Astrocyte of the spinal cord (primary cell): ENCODE data around the gene TAPBPL.
"Not testable (repeated sequence)": the region's sequence is repeated elsewhere in the genome, so short reads cannot be mapped to it uniquely, and the experiment has no call there.

Experiments
- DNase-seq: peaks from one replicate; pipeline ENCODE4 v3.0.0; 2011; ENCODE audit warnings: low read depth, low spot score
- H3K4me3 ChIP-seq: 2 replicates; pipeline ENCODE4 v1.5.1; 2011; ENCODE audit warnings: low read depth, mild to moderate bottlenecking, low read length, moderate library complexity
- in situ Hi-C: cut with HindIII; loops from 2 replicates; pipeline ENCODE4 v1.10.0; 2017; ENCODE audit warnings: low sequenced_read_pairs
- TF ChIP-seq, protein P1 (sequence below): IDR thresholded peaks from 2 replicates; pipeline ENCODE4 v1.5.1; 2012; ENCODE audit warnings: low read depth, mild to moderate bottlenecking, low read length, inconsistent platforms

Gene TAPBPL

DNA sequence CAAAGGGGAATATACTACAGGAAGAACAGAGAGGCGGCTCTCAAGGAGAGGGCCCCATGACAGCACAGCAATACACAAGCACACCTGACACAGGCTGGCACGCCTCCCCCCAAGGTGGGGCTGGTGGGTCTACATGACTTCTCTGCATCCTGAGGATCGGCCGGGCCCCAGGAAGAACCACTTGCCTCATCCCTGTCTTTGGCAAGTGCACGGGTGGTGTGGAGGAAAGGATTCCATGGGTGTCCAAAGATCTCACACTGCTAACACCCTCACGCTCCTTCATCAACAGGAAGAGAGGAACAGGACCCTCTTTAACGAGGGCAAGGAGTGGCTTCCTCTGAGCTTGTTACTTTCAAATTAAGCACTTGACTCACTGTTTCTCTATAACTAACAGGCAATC is 11.4 kb downstream of the TAPBPL start:
- in situ Hi-C loops: loop anchor here (25.0 kb wide), 1 partner anchor 151 kb away; the partner anchor contains the start of gene PLEKHG6
- H3K4me3 ChIP-seq: no peak overlapping the region
- TF ChIP-seq, protein P1, sequence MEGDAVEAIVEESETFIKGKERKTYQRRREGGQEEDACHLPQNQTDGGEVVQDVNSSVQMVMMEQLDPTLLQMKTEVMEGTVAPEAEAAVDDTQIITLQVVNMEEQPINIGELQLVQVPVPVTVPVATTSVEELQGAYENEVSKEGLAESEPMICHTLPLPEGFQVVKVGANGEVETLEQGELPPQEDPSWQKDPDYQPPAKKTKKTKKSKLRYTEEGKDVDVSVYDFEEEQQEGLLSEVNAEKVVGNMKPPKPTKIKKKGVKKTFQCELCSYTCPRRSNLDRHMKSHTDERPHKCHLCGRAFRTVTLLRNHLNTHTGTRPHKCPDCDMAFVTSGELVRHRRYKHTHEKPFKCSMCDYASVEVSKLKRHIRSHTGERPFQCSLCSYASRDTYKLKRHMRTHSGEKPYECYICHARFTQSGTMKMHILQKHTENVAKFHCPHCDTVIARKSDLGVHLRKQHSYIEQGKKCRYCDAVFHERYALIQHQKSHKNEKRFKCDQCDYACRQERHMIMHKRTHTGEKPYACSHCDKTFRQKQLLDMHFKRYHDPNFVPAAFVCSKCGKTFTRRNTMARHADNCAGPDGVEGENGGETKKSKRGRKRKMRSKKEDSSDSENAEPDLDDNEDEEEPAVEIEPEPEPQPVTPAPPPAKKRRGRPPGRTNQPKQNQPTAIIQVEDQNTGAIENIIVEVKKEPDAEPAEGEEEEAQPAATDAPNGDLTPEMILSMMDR: no peak
- no peak for DNase-seq

DNA sequence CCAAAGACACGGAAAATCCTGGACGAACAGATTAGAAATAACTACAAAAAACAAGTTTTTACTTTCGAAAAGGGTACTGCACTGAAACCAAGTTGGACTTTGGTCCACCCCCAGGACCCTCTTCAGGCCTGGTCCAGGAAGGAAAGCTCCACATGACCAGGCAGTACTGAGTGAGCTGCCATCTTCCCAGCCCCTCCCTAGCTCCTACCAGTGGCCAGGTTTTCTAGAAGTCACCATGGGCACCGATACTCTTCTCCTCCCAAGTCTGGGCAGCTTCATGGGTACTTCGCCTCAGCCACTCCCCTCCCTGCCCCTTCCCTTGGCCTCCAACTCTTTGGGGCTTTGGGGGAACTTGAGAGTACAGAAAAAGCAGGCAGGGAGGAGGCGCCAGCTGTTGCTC is 12.0 kb downstream of the TAPBPL start:
- in situ Hi-C loops: loop anchor here (25.0 kb wide), 1 partner anchor 152 kb away; the partner anchor contains the start of gene PLEKHG6
- TF ChIP-seq, protein P1: no peak
- no peak for DNase-seq
- no peak overlapping the region for H3K4me3 ChIP-seq

DNA sequence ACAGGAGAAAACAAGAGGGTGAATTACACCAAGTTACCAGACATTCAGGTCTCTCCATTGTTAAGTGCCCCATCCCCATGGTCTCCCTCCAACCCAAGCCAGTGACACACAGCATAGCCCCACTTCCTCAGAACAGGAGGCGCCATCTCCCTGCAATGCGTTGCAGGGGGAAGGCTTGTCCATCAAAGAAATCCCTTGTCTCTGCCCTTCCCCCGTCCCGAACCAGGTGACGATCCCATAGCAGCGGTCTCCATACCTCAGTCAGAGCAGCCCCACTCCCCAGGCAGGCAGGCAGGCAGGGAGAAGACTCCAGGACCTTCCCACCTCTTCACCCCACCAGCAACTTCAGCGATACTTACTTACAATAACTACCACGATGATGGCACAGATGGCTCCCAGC is 12.7 kb downstream of the TAPBPL start:
- TF ChIP-seq, protein P1: no peak
- DNase-seq: no peak
- H3K4me3 ChIP-seq: no peak overlapping the region

DNA sequence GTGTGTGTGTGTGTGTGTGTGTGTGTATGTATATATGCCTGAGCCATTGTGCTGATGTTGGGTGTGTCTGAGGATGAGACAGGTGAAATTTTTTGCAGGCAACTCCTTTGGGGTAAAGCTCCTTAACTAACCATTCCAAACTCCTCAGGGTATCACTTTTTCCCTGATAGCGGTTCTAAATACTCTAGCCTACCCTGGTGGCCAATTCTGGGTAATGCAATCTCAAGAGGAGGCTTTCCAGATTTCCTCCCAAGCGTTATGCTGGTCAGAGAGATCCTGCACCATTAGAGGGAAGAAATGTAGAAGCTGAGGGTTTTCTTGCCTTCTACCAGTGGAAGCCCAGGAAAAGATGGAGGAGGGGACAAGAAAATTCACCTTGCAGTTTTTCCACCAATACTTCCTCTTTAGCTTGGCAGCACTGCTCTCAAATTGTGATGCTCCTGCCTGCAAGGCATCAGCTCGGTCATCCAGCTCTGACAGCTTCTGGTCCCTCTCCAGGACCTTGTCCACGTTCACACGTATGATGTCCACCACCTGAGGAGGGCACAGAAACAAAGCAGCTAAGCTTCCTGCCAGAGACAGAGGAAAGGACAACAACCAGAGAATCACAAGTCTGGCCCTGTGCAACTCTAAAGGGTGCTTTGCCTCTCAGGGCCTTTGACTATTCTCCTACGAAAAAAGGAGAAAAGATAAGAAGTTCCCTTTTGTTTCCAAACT is 13.8 kb downstream of the TAPBPL start:
- peak; percentile 70 for DNase-seq
- in situ Hi-C loops: loop anchor here (25.0 kb wide), 1 partner anchor 153 kb away; the partner anchor contains the start of gene PLEKHG6
- H3K4me3 ChIP-seq: no peak overlapping the region
- TF ChIP-seq, protein P1: peak; percentile 95

More for the DNA sequence above, 12.7 kb downstream of the TAPBPL start:
- in situ Hi-C loops: loop anchor here (25.0 kb wide), 1 partner anchor 152 kb away; the partner anchor contains the start of gene PLEKHG6

DNA sequence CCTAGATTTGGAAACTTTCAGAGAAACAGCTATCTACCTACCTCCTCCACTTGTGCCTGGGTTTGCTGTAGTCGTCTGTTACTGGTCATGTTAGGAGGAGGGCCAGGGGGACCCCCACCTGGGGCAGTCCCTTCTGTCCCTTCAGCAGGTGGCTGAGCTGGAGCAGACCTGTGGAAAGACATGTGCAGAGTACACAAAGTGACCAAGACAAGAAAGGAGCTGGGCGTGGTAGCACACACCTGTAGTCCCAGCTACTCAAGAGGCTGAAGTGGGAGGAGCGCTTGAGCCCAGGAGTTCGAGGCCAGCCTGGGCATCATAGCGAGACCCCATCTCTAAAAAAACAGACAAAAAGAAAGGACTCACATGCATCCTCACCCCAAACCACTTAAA is 14.3 kb downstream of the TAPBPL start:
- no peak overlapping the region for H3K4me3 ChIP-seq
- TF ChIP-seq, protein P1: no peak
- in situ Hi-C loops: loop anchor here (25.0 kb wide), 1 partner anchor 154 kb away; the partner anchor contains the start of gene PLEKHG6
- DNase-seq: no peak

DNA sequence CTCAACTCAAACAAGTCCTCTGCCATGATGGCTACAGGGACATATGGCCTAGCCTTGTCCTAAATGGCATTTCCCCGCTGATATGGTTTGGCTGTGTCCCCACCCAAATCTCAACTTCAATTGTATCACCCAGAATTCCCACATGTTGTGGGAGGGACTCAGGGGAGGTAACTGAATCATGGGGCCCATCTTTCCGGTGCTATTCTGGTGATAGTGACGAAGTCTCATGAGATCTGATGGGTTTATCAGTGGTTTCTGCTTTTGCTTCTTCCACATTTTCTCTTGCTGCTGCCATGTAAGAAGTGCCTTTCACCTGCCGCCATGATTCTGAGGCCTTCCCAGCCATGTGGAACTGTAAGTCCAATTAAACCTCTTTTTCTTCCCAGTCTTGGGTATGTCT is 14.9 kb downstream of the TAPBPL start:
- H3K4me3 ChIP-seq, DNase-seq: not testable (repeated sequence)
- in situ Hi-C loops: loop anchor here (25.0 kb wide), 1 partner anchor 154 kb away; the partner anchor contains the start of gene PLEKHG6

DNA sequence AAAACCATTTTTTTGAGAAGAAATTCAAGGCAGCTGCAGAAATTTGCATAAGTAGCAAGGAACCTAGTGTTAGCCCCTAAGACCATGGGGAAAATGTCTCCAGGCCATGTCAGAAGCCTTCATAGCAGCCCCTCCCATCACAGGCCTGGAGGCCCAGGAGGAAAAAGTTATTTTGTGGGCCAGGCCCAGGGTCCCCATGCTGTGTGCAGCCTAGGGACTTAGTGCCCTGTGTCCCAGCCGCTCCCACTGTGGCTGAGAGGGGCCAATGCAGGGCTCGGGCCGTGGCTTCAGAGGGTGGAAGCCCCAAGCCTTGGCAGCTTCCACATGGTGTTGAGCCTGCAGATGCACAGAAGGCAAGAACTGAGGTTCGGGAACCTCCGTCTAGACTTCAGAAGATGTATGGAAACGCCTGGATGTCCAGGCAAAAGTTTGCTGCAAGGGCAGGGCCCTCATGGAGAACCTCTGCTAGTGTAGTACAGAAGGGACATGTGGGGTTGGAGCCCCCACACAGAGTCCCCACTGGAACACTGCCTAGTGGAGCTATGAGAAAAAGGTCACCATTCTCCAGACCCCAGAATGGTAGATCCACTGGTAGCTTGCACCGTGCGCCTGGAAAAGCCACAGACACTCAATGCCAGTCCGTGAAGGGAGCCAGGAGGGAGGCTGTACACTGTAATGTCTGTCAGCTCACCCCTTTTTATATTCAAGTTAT is 15.9 kb downstream of the TAPBPL start:
- not testable (repeated sequence) for H3K4me3 ChIP-seq, DNase-seq
- in situ Hi-C loops: loop anchor here (25.0 kb wide), 1 partner anchor 155 kb away; the partner anchor contains the start of gene PLEKHG6
